HepG2 (cell line): ENCODE results near the gene NCOA6. TPM values are rescaled to one million over a fixed set of nuclear protein-coding genes. Genes with fewer than 3 reads are reported as not detected.

Experiments used
- DMAP1 ChIP-seq: IDR thresholded peaks from 2 replicates; pipeline ENCODE4 v1.6.1; 2016
- ERF ChIP-seq: IDR thresholded peaks from 2 replicates; pipeline ENCODE4 v1.6.1; 2018; ENCODE audit warnings: missing biosample characterization, missing genetic modification reagents
- HNRNPL ChIP-seq: fragments of 200-400 bp; formaldehyde crosslinking; IDR thresholded peaks from 2 replicates; pipeline ENCODE4 v1.6.1; 2017; ENCODE audit warnings: mild to moderate bottlenecking, low read depth, low read length
- MAZ ChIP-seq, 2 experiments: sonication (generic) in 1 of 2; formaldehyde crosslinking in 1 of 2; IDR thresholded peaks; 2 replicates each; pipeline versions ENCODE4 v1.5.0 to v1.6.1; 2012 to 2020; ENCODE audit warnings: low read depth in 2 of 2, mild to moderate bottlenecking in 2 of 2, borderline replicate concordance in 1 of 2, improper control_type of control experiment in 1 of 2, low read length in 1 of 2, missing genetic modification reagents in 1 of 2, moderate library complexity in 1 of 2
- MYNN ChIP-seq: sonication (generic); formaldehyde crosslinking; IDR thresholded peaks from 2 replicates; pipeline ENCODE4 v1.4.0; 2020; ENCODE audit warnings: mild to moderate bottlenecking, low read depth, missing genetic modification reagents
- NR2F6 ChIP-seq, 2 experiments: IDR thresholded peaks; 2 replicates each; pipeline ENCODE4 v1.6.1; 2016; ENCODE audit warnings: antibody characterized with exemption in 1 of 2, mild to moderate bottlenecking in 1 of 2
- PAX8 ChIP-seq: sonication (generic); formaldehyde crosslinking; IDR thresholded peaks from 2 replicates; pipeline ENCODE4 v1.8.0; 2022; ENCODE audit warnings: mild to moderate bottlenecking, missing genetic modification reagents, borderline replicate concordance
- PTBP1 ChIP-seq: fragments of 200-400 bp; formaldehyde crosslinking; IDR thresholded peaks from 2 replicates; pipeline ENCODE4 v1.6.1; 2018; ENCODE audit warnings: low read length, low read depth; ENCODE audit not compliant: poor library complexity, severe bottlenecking
- RAD21 ChIP-seq: fragments of 450-650 bp; formaldehyde crosslinking; IDR thresholded peaks from 2 replicates; pipeline ENCODE4 v1.5.0; 2020; ENCODE audit warnings: mild to moderate bottlenecking
- RBFOX2 ChIP-seq: fragments of 200-400 bp; formaldehyde crosslinking; IDR thresholded peaks from 2 replicates; pipeline ENCODE4 v1.6.1; 2017; ENCODE audit warnings: low read depth, mild to moderate bottlenecking, low read length
- SP140L ChIP-seq: sonication (generic); formaldehyde crosslinking; IDR thresholded peaks from 2 replicates; pipeline ENCODE4 v1.4.0; 2020; ENCODE audit warnings: missing genetic modification reagents, borderline replicate concordance
- SSRP1 ChIP-seq: IDR thresholded peaks from 2 replicates; pipeline ENCODE4 v1.6.1; 2016; ENCODE audit warnings: control low read depth
- ZBTB21 ChIP-seq: sonication (generic); formaldehyde crosslinking; IDR thresholded peaks from 2 replicates; pipeline ENCODE4 v1.4.0; 2020; ENCODE audit warnings: missing genetic modification reagents
- ZFY ChIP-seq: sonication (generic); formaldehyde crosslinking; IDR thresholded peaks from 2 replicates; pipeline ENCODE4 v1.4.0; 2020; ENCODE audit warnings: missing genetic modification reagents
- ZNF33B ChIP-seq: sonication (generic); formaldehyde crosslinking; IDR thresholded peaks from 2 replicates; pipeline ENCODE4 v1.5.1; 2020; ENCODE audit warnings: mild to moderate bottlenecking, missing genetic modification reagents
- ZSCAN31 ChIP-seq: sonication (generic); formaldehyde crosslinking; IDR thresholded peaks from 2 replicates; pipeline ENCODE4 v1.5.0; 2020; ENCODE audit warnings: low read depth, mild to moderate bottlenecking, missing genetic modification reagents
- polyA plus RNA-seq, 8 experiments: library from polyadenylated mRNA; depleted of rRNA in 3 of 8; stranded (reverse) in 7 of 8; unstranded in 1 of 8; fragments of >200 nt; fragmentation: Illumina TruSeq in 4 of 8; extraction: Trizol in 4 of 8; gene quantifications; 2 replicates each; pipeline versions ENCODE4 v1.2.1 to v1.2.3, GENCODE V29; 2011 to 2016; ENCODE audit warnings: low read depth in 4 of 8, missing spikeins in 1 of 8, mixed read lengths in 1 of 8; ENCODE audit not compliant: insufficient read depth in 1 of 8
- total RNA-seq, 5 experiments: library from RNA; depleted of rRNA; stranded (reverse); fragments of >200 nt; fragmentation: Illumina TruSeq; extraction: Trizol; gene quantifications; 2 replicates each; pipeline ENCODE4 v1.2.3, GENCODE V29; 2016; ENCODE audit warnings: low read depth in 1 of 5
- TF ChIP-seq, protein P1 (sequence below): sonication (generic); formaldehyde crosslinking; IDR thresholded peaks from 2 replicates; pipeline ENCODE4 v1.4.0; 2020; ENCODE audit warnings: mild to moderate bottlenecking, missing genetic modification reagents
- TF ChIP-seq, protein P2 (sequence below): IDR thresholded peaks from 2 replicates; pipeline ENCODE4 v1.6.1; 2016
- TF ChIP-seq, protein P3 (sequence below): sonication (generic); formaldehyde crosslinking; IDR thresholded peaks from 2 replicates; pipeline ENCODE4 v1.5.1; 2020; ENCODE audit warnings: mild to moderate bottlenecking, missing genetic modification reagents

Gene NCOA6
- total and polyA plus RNA-seq, 2 of the 13 experiments (the other 11 are each of a cell fraction or from before 2014, with no cell fraction given): 11.2 to 29.3 TPM

DNA sequence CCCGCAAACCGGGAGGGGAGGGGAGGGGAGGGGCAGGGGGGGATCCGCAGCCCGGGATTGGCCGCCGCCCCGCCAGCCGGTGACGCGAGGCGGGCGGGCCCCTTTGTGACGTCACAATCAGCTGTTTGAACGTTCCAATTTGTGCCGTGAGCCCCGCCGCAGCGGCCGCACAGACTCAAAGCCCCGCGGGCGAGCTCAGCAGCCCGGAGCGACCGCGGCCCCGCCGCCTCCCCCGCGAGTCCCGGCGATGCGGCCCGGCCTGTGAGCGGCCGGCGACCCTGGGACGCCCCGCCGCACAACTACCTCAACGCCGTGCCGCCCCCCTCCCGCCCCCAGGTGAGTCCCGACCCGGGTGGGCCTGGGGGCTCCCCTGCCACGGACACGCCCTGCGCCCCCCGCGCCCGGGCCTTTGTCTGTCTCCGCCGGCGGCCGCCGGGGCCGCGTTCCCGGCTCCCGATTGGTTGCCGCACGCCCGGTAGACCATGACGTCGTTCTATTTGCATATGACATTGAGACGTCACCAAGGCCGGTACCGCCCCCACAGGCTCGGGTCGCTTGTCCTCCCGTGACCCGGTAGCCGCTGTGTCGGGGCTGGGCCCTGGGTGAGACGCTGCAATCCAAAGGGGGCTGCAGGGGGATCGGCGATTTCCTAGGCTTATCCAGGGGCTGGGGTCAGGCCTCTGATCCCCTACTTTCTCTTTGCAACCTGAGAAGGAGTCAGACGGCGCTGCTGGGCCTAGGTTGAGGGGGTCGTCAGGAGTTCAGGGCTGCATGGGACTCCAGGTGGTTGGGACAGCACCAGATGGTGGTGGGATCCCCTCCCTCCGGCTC, 121.1 kb downstream of the NCOA6 start, which contains the start of gene TP53INP2 (continued):
- TF ChIP-seq, protein P1, sequence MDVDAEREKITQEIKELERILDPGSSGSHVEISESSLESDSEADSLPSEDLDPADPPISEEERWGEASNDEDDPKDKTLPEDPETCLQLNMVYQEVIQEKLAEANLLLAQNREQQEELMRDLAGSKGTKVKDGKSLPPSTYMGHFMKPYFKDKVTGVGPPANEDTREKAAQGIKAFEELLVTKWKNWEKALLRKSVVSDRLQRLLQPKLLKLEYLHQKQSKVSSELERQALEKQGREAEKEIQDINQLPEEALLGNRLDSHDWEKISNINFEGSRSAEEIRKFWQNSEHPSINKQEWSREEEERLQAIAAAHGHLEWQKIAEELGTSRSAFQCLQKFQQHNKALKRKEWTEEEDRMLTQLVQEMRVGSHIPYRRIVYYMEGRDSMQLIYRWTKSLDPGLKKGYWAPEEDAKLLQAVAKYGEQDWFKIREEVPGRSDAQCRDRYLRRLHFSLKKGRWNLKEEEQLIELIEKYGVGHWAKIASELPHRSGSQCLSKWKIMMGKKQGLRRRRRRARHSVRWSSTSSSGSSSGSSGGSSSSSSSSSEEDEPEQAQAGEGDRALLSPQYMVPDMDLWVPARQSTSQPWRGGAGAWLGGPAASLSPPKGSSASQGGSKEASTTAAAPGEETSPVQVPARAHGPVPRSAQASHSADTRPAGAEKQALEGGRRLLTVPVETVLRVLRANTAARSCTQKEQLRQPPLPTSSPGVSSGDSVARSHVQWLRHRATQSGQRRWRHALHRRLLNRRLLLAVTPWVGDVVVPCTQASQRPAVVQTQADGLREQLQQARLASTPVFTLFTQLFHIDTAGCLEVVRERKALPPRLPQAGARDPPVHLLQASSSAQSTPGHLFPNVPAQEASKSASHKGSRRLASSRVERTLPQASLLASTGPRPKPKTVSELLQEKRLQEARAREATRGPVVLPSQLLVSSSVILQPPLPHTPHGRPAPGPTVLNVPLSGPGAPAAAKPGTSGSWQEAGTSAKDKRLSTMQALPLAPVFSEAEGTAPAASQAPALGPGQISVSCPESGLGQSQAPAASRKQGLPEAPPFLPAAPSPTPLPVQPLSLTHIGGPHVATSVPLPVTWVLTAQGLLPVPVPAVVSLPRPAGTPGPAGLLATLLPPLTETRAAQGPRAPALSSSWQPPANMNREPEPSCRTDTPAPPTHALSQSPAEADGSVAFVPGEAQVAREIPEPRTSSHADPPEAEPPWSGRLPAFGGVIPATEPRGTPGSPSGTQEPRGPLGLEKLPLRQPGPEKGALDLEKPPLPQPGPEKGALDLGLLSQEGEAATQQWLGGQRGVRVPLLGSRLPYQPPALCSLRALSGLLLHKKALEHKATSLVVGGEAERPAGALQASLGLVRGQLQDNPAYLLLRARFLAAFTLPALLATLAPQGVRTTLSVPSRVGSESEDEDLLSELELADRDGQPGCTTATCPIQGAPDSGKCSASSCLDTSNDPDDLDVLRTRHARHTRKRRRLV (CRISPR knock-in tag): peak; percentile 83; the same call in 1 of the 2 replicates
- peak; percentile 98 for TF ChIP-seq PTBP1
- TF ChIP-seq DMAP1 (CRISPR knock-in tag): peak; percentile 65; the same call in 1 of the 2 replicates
- TF ChIP-seq ZNF33B: peak; percentile 66; the same call in 1 of the 2 replicates
- 0 out of 2 replicates have a peak, but pooled peaks have one; percentile 17 for TF ChIP-seq MYNN
- peak; percentile 39 for TF ChIP-seq RAD21 (CRISPR knock-in tag)
- 0 out of 2 replicates have a peak, but pooled peaks have one; percentile 38 for TF ChIP-seq HNRNPL
- peak; percentile 88 for TF ChIP-seq ZFY (CRISPR knock-in tag)
- peak; percentile 64; the same call in 1 of the 2 replicates for TF ChIP-seq PAX8
- TF ChIP-seq SP140L: no peak
- TF ChIP-seq NR2F6 (IDR thresholded peaks at IDR 0.05): peak; percentile 56
- peak; percentile 73 for TF ChIP-seq NR2F6 (CRISPR knock-in tag; IDR thresholded peaks at IDR 0.05)
- TF ChIP-seq, protein P2, sequence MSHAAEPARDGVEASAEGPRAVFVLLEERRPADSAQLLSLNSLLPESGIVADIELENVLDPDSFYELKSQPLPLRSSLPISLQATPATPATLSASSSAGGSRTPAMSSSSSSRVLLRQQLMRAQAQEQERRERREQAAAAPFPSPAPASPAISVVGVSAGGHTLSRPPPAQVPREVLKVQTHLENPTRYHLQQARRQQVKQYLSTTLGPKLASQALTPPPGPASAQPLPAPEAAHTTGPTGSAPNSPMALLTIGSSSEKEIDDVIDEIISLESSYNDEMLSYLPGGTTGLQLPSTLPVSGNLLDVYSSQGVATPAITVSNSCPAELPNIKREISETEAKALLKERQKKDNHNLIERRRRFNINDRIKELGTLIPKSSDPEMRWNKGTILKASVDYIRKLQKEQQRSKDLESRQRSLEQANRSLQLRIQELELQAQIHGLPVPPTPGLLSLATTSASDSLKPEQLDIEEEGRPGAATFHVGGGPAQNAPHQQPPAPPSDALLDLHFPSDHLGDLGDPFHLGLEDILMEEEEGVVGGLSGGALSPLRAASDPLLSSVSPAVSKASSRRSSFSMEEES (CRISPR knock-in tag): peak; percentile 67; the same call in 1 of the 2 replicates
- peak; percentile 93 for TF ChIP-seq ZBTB21 (CRISPR knock-in tag)
- peak; percentile 84 for TF ChIP-seq MAZ (IDR thresholded peaks at IDR 0.05; ENCODE audit: borderline replicate concordance, low read depth, low read length)
- no peak; the same call in none of the 2 replicates for TF ChIP-seq MAZ (CRISPR knock-in tag; IDR thresholded peaks at IDR 0.05; ENCODE audit: low read depth)
- peak; percentile 96 for TF ChIP-seq RBFOX2
- TF ChIP-seq, protein P3, sequence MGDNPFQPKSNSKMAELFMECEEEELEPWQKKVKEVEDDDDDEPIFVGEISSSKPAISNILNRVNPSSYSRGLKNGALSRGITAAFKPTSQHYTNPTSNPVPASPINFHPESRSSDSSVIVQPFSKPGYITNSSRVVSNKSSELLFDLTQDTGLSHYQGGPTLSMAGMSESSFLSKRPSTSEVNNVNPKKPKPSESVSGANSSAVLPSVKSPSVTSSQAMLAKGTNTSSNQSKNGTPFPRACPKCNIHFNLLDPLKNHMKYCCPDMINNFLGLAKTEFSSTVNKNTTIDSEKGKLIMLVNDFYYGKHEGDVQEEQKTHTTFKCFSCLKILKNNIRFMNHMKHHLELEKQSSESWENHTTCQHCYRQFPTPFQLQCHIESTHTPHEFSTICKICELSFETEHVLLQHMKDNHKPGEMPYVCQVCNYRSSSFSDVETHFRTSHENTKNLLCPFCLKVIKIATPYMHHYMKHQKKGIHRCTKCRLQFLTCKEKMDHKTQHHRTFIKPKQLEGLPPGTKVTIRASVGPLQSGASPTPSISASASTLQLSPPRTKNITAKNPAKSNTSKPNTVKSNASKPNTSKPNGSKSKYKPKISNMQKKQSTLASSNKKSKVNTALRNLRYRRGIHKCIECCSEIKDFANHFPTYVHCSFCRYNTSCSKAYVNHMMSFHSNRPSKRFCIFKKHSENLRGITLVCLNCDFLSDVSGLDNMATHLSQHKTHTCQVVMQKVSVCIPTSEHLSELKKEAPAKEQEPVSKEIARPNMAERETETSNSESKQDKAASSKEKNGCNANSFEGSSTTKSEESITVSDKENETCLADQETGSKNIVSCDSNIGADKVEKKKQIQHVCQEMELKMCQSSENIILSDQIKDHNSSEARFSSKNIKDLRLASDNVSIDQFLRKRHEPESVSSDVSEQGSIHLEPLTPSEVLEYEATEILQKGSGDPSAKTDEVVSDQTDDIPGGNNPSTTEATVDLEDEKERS: no peak
- 0 out of 2 replicates have a peak, but pooled peaks have one; percentile 40 for TF ChIP-seq SSRP1 (CRISPR knock-in tag)
- TF ChIP-seq ERF: peak; percentile 12; the same call in 1 of the 2 replicates
- 0 out of 2 replicates have a peak, but pooled peaks have one; percentile 30 for TF ChIP-seq ZSCAN31 (CRISPR knock-in tag)
